ENCODE data around the gene GRK6.

- TF ChIP-seq HOXB6 (CRISPR knock-in tag; IDR thresholded peaks at IDR 0.05; ENCODE audit: borderline replicate concordance) (no peak), RBM34 (IDR thresholded peaks at IDR 0.05; ENCODE audit: borderline replicate concordance, insufficient read depth, low read length) (no peak), MED1 (CRISPR knock-in tag; IDR thresholded peaks at IDR 0.05; ENCODE audit: borderline replicate concordance) (no peak), USF2 (CRISPR knock-in tag; IDR thresholded peaks at IDR 0.05) (peak; percentile 80), ZNF384 (IDR thresholded peaks at IDR 0.05; ENCODE audit: low read depth, low read length) (no peak), RAD21 (CRISPR knock-in tag; conservative IDR thresholded peaks at IDR 0.05 in 1 of 2, IDR thresholded peaks at IDR 0.05 in 1 of 2) (peak; percentile 84 to 93), GABPA (tag; conservative IDR thresholded peaks at IDR 0.05; ENCODE audit: low read depth) (no peak), KLF13 (tag; IDR thresholded peaks at IDR 0.05; ENCODE audit: borderline replicate concordance, low read depth) (no peak)
Observed at GRCh38 chr5:177390363-177391300, 35.8 kb upstream of the GRK6 start.

Measured in K562 (cell line).